CD14-positive monocyte (primary cell): Measurements from ENCODE around the gene SMARCD1. TPM values are rescaled to one million over a fixed set of nuclear protein-coding genes. Genes with fewer than 3 reads are reported as not detected.

ENCODE experiments used
- DNase-seq, 3 donors: peaks; one replicate each; pipeline ENCODE4 v3.0.0-alpha.2; 2011 to 2022
- H2AFZ ChIP-seq: 2 replicates; pipeline ENCODE4 v1.6.0; 2012; ENCODE audit warnings: mild to moderate bottlenecking, low read depth, low read length, inconsistent platforms; ENCODE audit not compliant: insufficient read depth, poor library complexity, severe bottlenecking
- H3K27ac ChIP-seq, 2 donors: 1 replicate in 1 of 2; 2 replicates in 1 of 2; pipeline ENCODE4 v1.5.1; 2012 to 2013; ENCODE audit warnings: low read length in 2 of 2, control low read depth in 1 of 2, inconsistent platforms in 1 of 2, low read depth in 1 of 2, mild to moderate bottlenecking in 1 of 2
- H3K27me3 ChIP-seq, 2 donors: one replicate each; pipeline versions ENCODE4 v1.6.0 to v1.6.1; 2011 to 2013; ENCODE audit warnings: low read length in 2 of 2; ENCODE audit not compliant: control insufficient read depth in 2 of 2, insufficient read depth in 2 of 2
- H3K36me3 ChIP-seq, 2 donors: replicated peaks in 1 of 2; 1 replicate in 1 of 2; 2 replicates in 1 of 2; pipeline versions ENCODE4 v1.5.1 to v1.6.1; 2012 to 2013; ENCODE audit warnings: low read length in 2 of 2, control low read depth in 1 of 2, inconsistent platforms in 1 of 2, mild to moderate bottlenecking in 1 of 2; ENCODE audit not compliant: insufficient read depth in 2 of 2, control insufficient read depth in 1 of 2
- H3K4me1 ChIP-seq, 2 donors: 1 replicate in 1 of 2; 2 replicates in 1 of 2; pipeline versions ENCODE4 v1.5.1 to v1.6.1; 2012 to 2013; ENCODE audit warnings: low read length in 2 of 2, control low read depth in 1 of 2, inconsistent platforms in 1 of 2, mild to moderate bottlenecking in 1 of 2, moderate library complexity in 1 of 2; ENCODE audit not compliant: insufficient read depth in 2 of 2, control insufficient read depth in 1 of 2
- H3K4me2 ChIP-seq: replicated peaks from 2 replicates; pipeline ENCODE3; 2012; ENCODE audit warnings: low read length, moderate library complexity, mild to moderate bottlenecking; ENCODE audit not compliant: poor library complexity, severe bottlenecking; ENCODE audit errors: extremely low read depth
- H3K4me3 ChIP-seq, 3 experiments: fragments of 200-600 bp in 1 of 3; sonication (generic) in 1 of 3; replicated peaks in 1 of 3; 1 replicate in 2 of 3; 2 replicates in 1 of 3; pipeline ENCODE4 v1.5.1; 2011 to 2013; ENCODE audit warnings: low read length in 3 of 3, mild to moderate bottlenecking in 3 of 3, control low read depth in 2 of 3, low read depth in 2 of 3, inconsistent platforms in 1 of 3, moderate library complexity in 1 of 3
- H3K79me2 ChIP-seq: 2 replicates; pipeline ENCODE4 v1.6.0; 2012; ENCODE audit warnings: mild to moderate bottlenecking, control low read depth, inconsistent platforms, low read length, moderate library complexity; ENCODE audit not compliant: insufficient read depth
- H3K9ac ChIP-seq: 2 replicates; pipeline ENCODE4 v1.6.0; 2017; ENCODE audit warnings: low read length, mild to moderate bottlenecking; ENCODE audit not compliant: insufficient read depth, poor library complexity, severe bottlenecking
- H3K9me3 ChIP-seq, 2 donors: replicated peaks in 1 of 2; 1 replicate in 1 of 2; 2 replicates in 1 of 2; pipeline versions ENCODE4 v1.5.1 to v1.6.1; 2012 to 2013; ENCODE audit warnings: low read length in 2 of 2, control low read depth in 1 of 2; ENCODE audit not compliant: control insufficient read depth in 1 of 2, insufficient read depth in 1 of 2
- H4K20me1 ChIP-seq: 2 replicates; pipeline ENCODE4 v1.6.0; 2012; ENCODE audit warnings: mild to moderate bottlenecking, low read length, control low read depth, moderate library complexity; ENCODE audit not compliant: insufficient read depth
- H3K27ac Mint-ChIP-seq, 7 donors: one replicate each; pipeline ENCODE4 v1.8.0; 2020; ENCODE audit warnings: mild to moderate bottlenecking in 7 of 7, mixed read lengths in 7 of 7, moderate library complexity in 6 of 7, inconsistent platforms in 2 of 7
- H3K27me3 Mint-ChIP-seq, 3 donors: one replicate each; pipeline ENCODE4 v1.8.0; 2021 to 2022; ENCODE audit warnings: low read depth in 3 of 3, mild to moderate bottlenecking in 3 of 3, mixed read lengths in 3 of 3, moderate library complexity in 3 of 3, inconsistent platforms in 1 of 3
- H3K36me3 Mint-ChIP-seq, 2 donors: one replicate each; pipeline ENCODE4 v1.8.0; 2020; ENCODE audit warnings: mixed read lengths in 2 of 2, inconsistent platforms in 1 of 2, mild to moderate bottlenecking in 1 of 2
- H3K4me1 Mint-ChIP-seq: one replicate; pipeline ENCODE4 v1.8.0; 2020; ENCODE audit warnings: mild to moderate bottlenecking, mixed read lengths
- H3K4me3 Mint-ChIP-seq, 2 donors: one replicate each; pipeline ENCODE4 v1.8.0; 2020; ENCODE audit warnings: mild to moderate bottlenecking in 2 of 2, mixed read lengths in 2 of 2, moderate library complexity in 1 of 2
- H3K9me3 Mint-ChIP-seq, 7 donors: one replicate each; pipeline ENCODE4 v1.8.0; 2020 to 2022; ENCODE audit warnings: mixed read lengths in 7 of 7, mild to moderate bottlenecking in 6 of 7, moderate library complexity in 6 of 7, inconsistent platforms in 2 of 7
- WGBS: methylation state at CpG from one replicate; pipeline ENCODE4 v1.1.5; 2013; ENCODE audit warnings: missing lambda C conversion rate; ENCODE audit not compliant: insufficient coverage; 5-methylcytosine and 5-hydroxymethylcytosine counted together
- intact Hi-C, 2 donors: fragments of 100-400 bp; cut with micrococcal nuclease; formaldehyde crosslinking; loops; one replicate each; pipeline versions ENCODE4 v1.15.0 to v1.15.1; 2023
- polyA plus RNA-seq, 3 donors: library from polyadenylated mRNA; depleted of rRNA in 1 of 3; unstranded in 2 of 3; stranded (reverse) in 1 of 3; fragments of 300-500 nt in 2 of 3; fragments of >200 nt in 1 of 3; fragmentation: Illumina TruSeq in 2 of 3; gene quantifications; 1 replicate in 2 of 3; 2 replicates in 1 of 3; pipeline ENCODE4 v1.2.3, GENCODE V29; 2012 to 2021
- TF ChIP-seq, protein P1 (sequence below): fragments of 200-600 bp; IDR thresholded peaks from one replicate; pipeline ENCODE4 v1.8.0; 2022; ENCODE audit warnings: antibody characterized with exemption, mild to moderate bottlenecking

Gene SMARCD1
- polyA plus RNA-seq, 3 donors: 3.7 to 41.9 (median 7.8) TPM

DNA sequence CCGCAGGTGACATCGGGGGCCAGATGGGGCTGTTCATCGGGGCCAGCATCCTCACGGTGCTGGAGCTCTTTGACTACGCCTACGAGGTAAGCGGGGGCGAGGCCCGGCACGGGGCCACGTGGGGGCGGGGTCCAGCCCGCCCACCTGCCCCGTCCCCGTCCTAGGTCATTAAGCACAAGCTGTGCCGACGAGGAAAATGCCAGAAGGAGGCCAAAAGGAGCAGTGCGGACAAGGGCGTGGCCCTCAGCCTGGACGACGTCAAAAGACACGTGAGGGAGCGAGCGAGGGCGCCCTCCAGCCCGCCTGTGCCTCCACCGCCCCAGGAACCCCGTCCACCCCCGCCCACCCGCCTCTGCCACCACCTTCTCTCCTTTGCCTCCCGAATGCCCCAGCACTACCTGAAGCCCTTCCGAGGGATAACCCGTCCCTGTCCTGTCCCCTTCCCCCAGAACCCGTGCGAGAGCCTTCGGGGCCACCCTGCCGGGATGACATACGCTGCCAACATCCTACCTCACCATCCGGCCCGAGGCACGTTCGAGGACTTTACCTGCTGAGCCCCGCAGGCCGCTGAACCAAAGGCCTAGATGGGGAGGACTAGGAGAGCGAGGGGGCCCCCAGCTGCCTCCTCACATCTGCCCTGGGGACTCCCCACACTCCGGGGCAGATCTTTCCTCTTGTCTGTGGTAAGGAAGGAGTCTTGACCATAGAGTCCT lies 3.9 kb upstream of the SMARCD1 start:
- intact Hi-C loops: no loop called here
- Histone ChIP-seq H4K20me1 (no peaks in the 10 kb centered on the region), H3K27ac (no peak overlapping the region), H3K4me1 (peaks cover 11 to 14% of the 10 kb centered on the region in 2 donors), H3K9me3 (no peaks in the 10 kb centered on the region), H2AFZ (no peak overlapping the region), H3K36me3 (no peaks in the 10 kb centered on the region), H3K79me2 (peaks cover 13% of the 10 kb centered on the region), H3K9ac (no peak overlapping the region), H3K4me2 (no peak overlapping the region), H3K27me3 (no peaks in the 10 kb centered on the region), H3K4me3 (no peak overlapping the region)
- WGBS: 58% methylated on average over 36 of the region's 46 CpGs
- Mint-ChIP-seq H3K4me3 (peak overlapping the region in 1 of 2 donors; percentile 45), H3K27ac (peak overlapping the region in 1 of 7 donors; percentile 10), H3K36me3 (no peaks in the 10 kb centered on the region), H3K9me3 (peaks cover 0 to 3% (median 0%) of the 10 kb centered on the region in 7 donors), H3K27me3 (peaks cover 8 to 13% (median 11%) of the 10 kb centered on the region in 3 donors), H3K4me1 (peaks cover 8% of the 10 kb centered on the region)
- TF ChIP-seq, protein P1, sequence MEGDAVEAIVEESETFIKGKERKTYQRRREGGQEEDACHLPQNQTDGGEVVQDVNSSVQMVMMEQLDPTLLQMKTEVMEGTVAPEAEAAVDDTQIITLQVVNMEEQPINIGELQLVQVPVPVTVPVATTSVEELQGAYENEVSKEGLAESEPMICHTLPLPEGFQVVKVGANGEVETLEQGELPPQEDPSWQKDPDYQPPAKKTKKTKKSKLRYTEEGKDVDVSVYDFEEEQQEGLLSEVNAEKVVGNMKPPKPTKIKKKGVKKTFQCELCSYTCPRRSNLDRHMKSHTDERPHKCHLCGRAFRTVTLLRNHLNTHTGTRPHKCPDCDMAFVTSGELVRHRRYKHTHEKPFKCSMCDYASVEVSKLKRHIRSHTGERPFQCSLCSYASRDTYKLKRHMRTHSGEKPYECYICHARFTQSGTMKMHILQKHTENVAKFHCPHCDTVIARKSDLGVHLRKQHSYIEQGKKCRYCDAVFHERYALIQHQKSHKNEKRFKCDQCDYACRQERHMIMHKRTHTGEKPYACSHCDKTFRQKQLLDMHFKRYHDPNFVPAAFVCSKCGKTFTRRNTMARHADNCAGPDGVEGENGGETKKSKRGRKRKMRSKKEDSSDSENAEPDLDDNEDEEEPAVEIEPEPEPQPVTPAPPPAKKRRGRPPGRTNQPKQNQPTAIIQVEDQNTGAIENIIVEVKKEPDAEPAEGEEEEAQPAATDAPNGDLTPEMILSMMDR: no peak
- DNase-seq: no peak

DNA sequence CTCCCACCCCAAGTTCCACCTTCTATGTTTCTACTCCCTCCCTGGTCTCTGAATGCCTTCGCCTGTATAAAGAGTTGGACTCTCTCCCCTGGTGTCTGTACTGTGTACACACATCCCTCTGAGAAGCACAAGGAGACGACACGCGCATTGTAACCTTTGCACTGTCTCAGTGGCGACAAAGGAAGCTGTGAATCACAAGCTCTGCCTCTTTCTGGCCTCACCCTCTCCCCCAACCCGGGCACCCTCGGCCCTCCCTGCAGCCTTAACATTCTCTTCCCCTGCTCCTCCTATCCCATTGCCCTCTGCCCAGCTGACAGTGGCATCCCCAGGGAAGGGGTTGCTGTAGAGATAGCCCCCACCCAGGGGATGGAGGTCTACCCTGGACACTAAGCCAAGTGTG lies 2.5 kb upstream of the SMARCD1 start:
- H3K27ac ChIP-seq: no peak overlapping the region
- H3K9me3 Mint-ChIP-seq: peaks cover 0 to 3% (median 0%) of the 10 kb centered on the region in 7 donors
- intact Hi-C loops: no loop called here
- no peaks in the 10 kb centered on the region for H3K9me3 ChIP-seq
- DNase-seq: no peak
- H3K27me3 Mint-ChIP-seq: peaks cover 7 to 12% (median 12%) of the 10 kb centered on the region in 3 donors
- H3K4me1 Mint-ChIP-seq: peaks cover 12% of the 10 kb centered on the region
- no peak overlapping the region for H3K9ac ChIP-seq
- H3K4me2 ChIP-seq: no peak overlapping the region
- peaks cover 11 to 14% of the 10 kb centered on the region in 2 donors for H3K4me1 ChIP-seq
- peaks cover 9 to 13% of the 10 kb centered on the region in 2 donors for H3K36me3 ChIP-seq
- H3K4me3 Mint-ChIP-seq: no peak overlapping the region
- H2AFZ ChIP-seq: no peak overlapping the region
- H3K79me2 ChIP-seq: peaks cover 13% of the 10 kb centered on the region
- peaks cover 12 to 13% of the 10 kb centered on the region in 2 donors for H3K36me3 Mint-ChIP-seq
- WGBS: 100% methylated on average over 1 of the region's 7 CpGs
- H4K20me1 ChIP-seq: no peaks in the 10 kb centered on the region
- no peak overlapping the region for H3K4me3 ChIP-seq
- TF ChIP-seq, protein P1: no peak
- no peaks in the 10 kb centered on the region for H3K27me3 ChIP-seq
- peak overlapping the region in 1 of 7 donors; percentile 2 for H3K27ac Mint-ChIP-seq
